Measurements from ENCODE around the gene IZUMO4. TPM values are rescaled to one million over a fixed set of nuclear protein-coding genes. Genes with fewer than 3 reads are reported as not detected.

Gene IZUMO4
- total and polyA plus RNA-seq, 2 donors (not counting 1 experiment from before 2014, with no cell fraction given): 34.8 to 93.9 TPM

GRCh38 chr19:2062389-2062729 lies 34.4 kb upstream of the IZUMO4 start:
- POLR2A ChIA-PET: interaction anchor here (0.5 to 4.3 kb wide), 8 partner anchors 10 to 241 kb away, joined by 3 to 41 read pairs (median 6); partner anchors contain the start of genes IZUMO4, MKNK2 and MOB3A
- Histone ChIP-seq H3K4me3 (ENCODE audit: control extremely low read depth in 1 of 5, extremely low read depth in 1 of 5, insufficient read depth in 1 of 5, low read depth in 2 of 5, low read length in 4 of 5) (peak overlapping the region in 3 of 5 experiments; percentile 78 to 94 (median 84)), H3K4me1 (ENCODE audit: control insufficient read depth in 2 of 2, insufficient read depth in 2 of 2, low read length in 2 of 2) (peaks cover 24 to 61% of the 10 kb centered on the region in 2 donors), H2AFZ (ENCODE audit: insufficient read depth, low read depth, low read length, poor library complexity, severe bottlenecking) (no peak overlapping the region), H3K27me3 (replicated peaks in 1 of 4; ENCODE audit: control extremely low read depth in 1 of 4, control insufficient read depth in 3 of 4, insufficient read depth in 4 of 4, low read length in 3 of 4) (no peaks in the 10 kb centered on the region), H3K4me2 (replicated peaks; ENCODE audit: low read depth, low read length, poor library complexity, severe bottlenecking) (peak overlapping the region; percentile 98), H3K36me3 (replicated peaks in 1 of 2; ENCODE audit: control extremely low read depth in 1 of 2, control insufficient read depth in 1 of 2, extremely low read depth in 1 of 2, insufficient read depth in 2 of 2, low read length in 1 of 2) (no peaks in the 10 kb centered on the region), H3K9ac (ENCODE audit: low read length) (peak overlapping the region; percentile 89), H3K79me2 (ENCODE audit: control insufficient read depth, insufficient read depth, low read length) (peaks cover 61% of the 10 kb centered on the region), H4K20me1 (ENCODE audit: control insufficient read depth, insufficient read depth, low read length, poor library complexity, severe bottlenecking) (no peaks in the 10 kb centered on the region), H3K27ac (ENCODE audit: low read length in 2 of 2) (no peak overlapping the region), H3K9me3 (ENCODE audit: control extremely low read depth in 1 of 3, control insufficient read depth in 2 of 3, insufficient read depth in 1 of 3, low read length in 2 of 3) (no peaks in the 10 kb centered on the region)
- Mint-ChIP-seq H3K4me1 (peaks cover 40% of the 10 kb centered on the region), H3K9me3 (ENCODE audit: insufficient read depth) (no peaks in the 10 kb centered on the region), H3K27ac (peak overlapping the region; percentile 95), H3K4me3 (peak overlapping the region; percentile 95), H3K27me3 (no peaks in the 10 kb centered on the region)
- intact Hi-C loops (cut with micrococcal nuclease): no loop called here
- DNase-seq (no peak), ATAC-seq (ENCODE audit: low read depth) (no peak)
- WGBS (ENCODE audit: insufficient coverage): 57% methylated on average over 10 of the region's 10 CpGs
- TF ChIP-seq, protein P1, sequence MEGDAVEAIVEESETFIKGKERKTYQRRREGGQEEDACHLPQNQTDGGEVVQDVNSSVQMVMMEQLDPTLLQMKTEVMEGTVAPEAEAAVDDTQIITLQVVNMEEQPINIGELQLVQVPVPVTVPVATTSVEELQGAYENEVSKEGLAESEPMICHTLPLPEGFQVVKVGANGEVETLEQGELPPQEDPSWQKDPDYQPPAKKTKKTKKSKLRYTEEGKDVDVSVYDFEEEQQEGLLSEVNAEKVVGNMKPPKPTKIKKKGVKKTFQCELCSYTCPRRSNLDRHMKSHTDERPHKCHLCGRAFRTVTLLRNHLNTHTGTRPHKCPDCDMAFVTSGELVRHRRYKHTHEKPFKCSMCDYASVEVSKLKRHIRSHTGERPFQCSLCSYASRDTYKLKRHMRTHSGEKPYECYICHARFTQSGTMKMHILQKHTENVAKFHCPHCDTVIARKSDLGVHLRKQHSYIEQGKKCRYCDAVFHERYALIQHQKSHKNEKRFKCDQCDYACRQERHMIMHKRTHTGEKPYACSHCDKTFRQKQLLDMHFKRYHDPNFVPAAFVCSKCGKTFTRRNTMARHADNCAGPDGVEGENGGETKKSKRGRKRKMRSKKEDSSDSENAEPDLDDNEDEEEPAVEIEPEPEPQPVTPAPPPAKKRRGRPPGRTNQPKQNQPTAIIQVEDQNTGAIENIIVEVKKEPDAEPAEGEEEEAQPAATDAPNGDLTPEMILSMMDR (IDR thresholded peaks at IDR 0.05): no peak
- TF ChIP-seq EZH2 (IDR thresholded peaks at IDR 0.05; ENCODE audit: borderline replicate concordance, insufficient read depth, low read depth, low read length, poor library complexity, severe bottlenecking): no peak
- CTCF ChIA-PET: interaction anchor here (0.7 to 1.0 kb wide), 3 partner anchors 10 to 27 kb away, joined by 3 to 4 read pairs (median 3); no protein-coding TSS in a partner anchor

GRCh38 chr19:2062770-2063169 lies 33.9 kb upstream of the IZUMO4 start:
- Histone ChIP-seq H3K36me3 (replicated peaks in 1 of 2; ENCODE audit: control extremely low read depth in 1 of 2, control insufficient read depth in 1 of 2, extremely low read depth in 1 of 2, insufficient read depth in 2 of 2, low read length in 1 of 2) (no peaks in the 10 kb centered on the region), H3K79me2 (ENCODE audit: control insufficient read depth, insufficient read depth, low read length) (peaks cover 62% of the 10 kb centered on the region), H3K4me3 (ENCODE audit: control extremely low read depth in 1 of 5, extremely low read depth in 1 of 5, insufficient read depth in 1 of 5, low read depth in 2 of 5, low read length in 4 of 5) (no peak overlapping the region), H3K27me3 (replicated peaks in 1 of 4; ENCODE audit: control extremely low read depth in 1 of 4, control insufficient read depth in 3 of 4, insufficient read depth in 4 of 4, low read length in 3 of 4) (no peaks in the 10 kb centered on the region), H3K4me1 (ENCODE audit: control insufficient read depth in 2 of 2, insufficient read depth in 2 of 2, low read length in 2 of 2) (peaks cover 19 to 60% of the 10 kb centered on the region in 2 donors), H2AFZ (ENCODE audit: insufficient read depth, low read depth, low read length, poor library complexity, severe bottlenecking) (no peak overlapping the region), H4K20me1 (ENCODE audit: control insufficient read depth, insufficient read depth, low read length, poor library complexity, severe bottlenecking) (no peaks in the 10 kb centered on the region), H3K4me2 (replicated peaks; ENCODE audit: low read depth, low read length, poor library complexity, severe bottlenecking) (peak overlapping the region; percentile 98), H3K9me3 (ENCODE audit: control extremely low read depth in 1 of 3, control insufficient read depth in 2 of 3, insufficient read depth in 1 of 3, low read length in 2 of 3) (no peaks in the 10 kb centered on the region), H3K9ac (ENCODE audit: low read length) (no peak overlapping the region), H3K27ac (ENCODE audit: low read length in 2 of 2) (no peak overlapping the region)
- DNase-seq (no peak), ATAC-seq (ENCODE audit: low read depth) (no peak)
- intact Hi-C loops (cut with micrococcal nuclease): no loop called here
- Mint-ChIP-seq H3K9me3 (ENCODE audit: insufficient read depth) (no peaks in the 10 kb centered on the region), H3K27me3 (no peaks in the 10 kb centered on the region), H3K27ac (peak overlapping the region; percentile 63), H3K4me3 (peak overlapping the region; percentile 95), H3K4me1 (peaks cover 40% of the 10 kb centered on the region)
- 83% methylated on average over 8 of the region's 9 CpGs for WGBS (ENCODE audit: insufficient coverage)
- CTCF ChIA-PET: interaction anchor here (0.8 to 1.6 kb wide), 3 partner anchors 9 to 166 kb away, joined by 3 to 6 read pairs (median 5); no protein-coding TSS in a partner anchor
- TF ChIP-seq EZH2 (IDR thresholded peaks at IDR 0.05; ENCODE audit: borderline replicate concordance, insufficient read depth, low read depth, low read length, poor library complexity, severe bottlenecking): no peak
- TF ChIP-seq, protein P1 (IDR thresholded peaks at IDR 0.05): no peak
- POLR2A ChIA-PET: interaction anchor here (0.6 to 4.3 kb wide), 8 partner anchors 10 to 32 kb away, joined by 3 to 41 read pairs (median 4); partner anchors contain the start of genes IZUMO4, MKNK2 and MOB3A

Data from B cell (primary cell).